PC-9 (cell line): ENCODE measurements around the gene RBBP8. TPM values are rescaled to one million over a fixed set of nuclear protein-coding genes. Genes with fewer than 3 reads are reported as not detected.

Source experiments
- BruUV-seq: library from RNA; stranded (reverse); fragments of 400-500 nt; replicated peaks from 2 replicates; lab custom pipeline; 2021; lab: Mats Ljungman, UMichigan
- CTCF ChIA-PET: fragments of 300-600 bp; sonication (Branson Sonifier 250); formaldehyde crosslinking; loops from one replicate; lab custom pipeline; 2022; ENCODE audit warnings: antibody characterized with exemption; lab: Charles Lee
- POLR2A ChIA-PET: fragments of 300-600 bp; sonication (Branson Sonifier 250); formaldehyde crosslinking; loops from one replicate; lab custom pipeline; 2022; ENCODE audit warnings: antibody characterized with exemption; ENCODE audit not compliant: unreplicated experiment; lab: Charles Lee
- DNase-seq, 2 experiments: peaks; one replicate each; pipeline versions ENCODE4 v3.0.0 to v3.0.0-alpha.2; 2015 to 2022; ENCODE audit warnings: mixed read lengths in 1 of 2
- H2AFZ ChIP-seq: fragments of 200-600 bp; sonication (generic); 2 replicates; pipeline ENCODE4 v1.8.1; 2017; ENCODE audit warnings: antibody characterized with exemption
- H3F3A ChIP-seq: fragments of 200-600 bp; sonication (generic); 2 replicates; pipeline ENCODE4 v1.8.1; 2017; ENCODE audit warnings: antibody characterized with exemption, mild to moderate bottlenecking, low read depth; ENCODE audit not compliant: insufficient read depth
- H3K27ac ChIP-seq: fragments of 200-600 bp; sonication (generic); 2 replicates; pipeline ENCODE4 v1.6.1; 2016; ENCODE audit warnings: mixed run types
- H3K27me3 ChIP-seq: fragments of 200-600 bp; sonication (generic); 2 replicates; pipeline ENCODE4 v1.6.1; 2016; ENCODE audit warnings: low read depth, mixed run types; ENCODE audit not compliant: insufficient read depth
- H3K36me3 ChIP-seq: fragments of 200-600 bp; sonication (generic); 2 replicates; pipeline ENCODE4 v1.6.1; 2016; ENCODE audit warnings: low read depth, mixed run types
- H3K4me1 ChIP-seq: fragments of 200-600 bp; sonication (generic); replicated peaks from 2 replicates; pipeline ENCODE4 v1.6.1; 2016; ENCODE audit warnings: mixed run types; ENCODE audit not compliant: insufficient read depth
- H3K4me2 ChIP-seq: fragments of 200-600 bp; sonication (generic); 2 replicates; pipeline ENCODE4 v1.6.1; 2017; ENCODE audit warnings: mixed run types
- H3K4me3 ChIP-seq: fragments of 200-600 bp; sonication (generic); 2 replicates; pipeline ENCODE4 v1.6.1; 2016; ENCODE audit warnings: mixed run types
- H3K79me2 ChIP-seq: fragments of 200-600 bp; sonication (generic); 2 replicates; pipeline ENCODE4 v1.6.1; 2017; ENCODE audit warnings: low read depth, mixed run types
- H3K9me2 ChIP-seq: fragments of 200-600 bp; sonication (generic); 2 replicates; pipeline ENCODE4 v1.8.1; 2017; ENCODE audit warnings: mild to moderate bottlenecking; ENCODE audit not compliant: insufficient read depth
- H3K9me3 ChIP-seq: fragments of 200-600 bp; sonication (generic); 2 replicates; pipeline ENCODE4 v1.8.1; 2016; ENCODE audit warnings: low read depth; ENCODE audit not compliant: insufficient read depth
- H4K20me1 ChIP-seq: fragments of 200-600 bp; sonication (generic); 2 replicates; pipeline ENCODE4 v1.8.1; 2017; ENCODE audit not compliant: insufficient read depth
- EZH2 ChIP-seq: fragments of 200-600 bp; sonication (generic); IDR thresholded peaks from 2 replicates; pipeline ENCODE4 v1.8.0; 2017; ENCODE audit warnings: antibody characterized with exemption, low read depth
- intact Hi-C: fragments of 100-400 bp; cut with micrococcal nuclease; formaldehyde crosslinking; loops from one replicate; pipeline ENCODE4 v1.10.0; 2022; ENCODE audit not compliant: unreplicated experiment
- total RNA-seq: library from RNA; stranded (reverse); gene quantifications from 2 replicates; pipeline ENCODE4 v1.2.3, GENCODE V29; 2021
- TF ChIP-seq, protein P1 (sequence below): fragments of 200-600 bp; sonication (generic); conservative IDR thresholded peaks from 2 replicates; pipeline ENCODE4 v1.6.1; 2017; ENCODE audit warnings: mixed run types, antibody characterized with exemption, mild to moderate bottlenecking, moderate library complexity

Gene RBBP8
- total RNA-seq, 1 experiment from 2014 or later, result 28.4 TPM

DNA sequence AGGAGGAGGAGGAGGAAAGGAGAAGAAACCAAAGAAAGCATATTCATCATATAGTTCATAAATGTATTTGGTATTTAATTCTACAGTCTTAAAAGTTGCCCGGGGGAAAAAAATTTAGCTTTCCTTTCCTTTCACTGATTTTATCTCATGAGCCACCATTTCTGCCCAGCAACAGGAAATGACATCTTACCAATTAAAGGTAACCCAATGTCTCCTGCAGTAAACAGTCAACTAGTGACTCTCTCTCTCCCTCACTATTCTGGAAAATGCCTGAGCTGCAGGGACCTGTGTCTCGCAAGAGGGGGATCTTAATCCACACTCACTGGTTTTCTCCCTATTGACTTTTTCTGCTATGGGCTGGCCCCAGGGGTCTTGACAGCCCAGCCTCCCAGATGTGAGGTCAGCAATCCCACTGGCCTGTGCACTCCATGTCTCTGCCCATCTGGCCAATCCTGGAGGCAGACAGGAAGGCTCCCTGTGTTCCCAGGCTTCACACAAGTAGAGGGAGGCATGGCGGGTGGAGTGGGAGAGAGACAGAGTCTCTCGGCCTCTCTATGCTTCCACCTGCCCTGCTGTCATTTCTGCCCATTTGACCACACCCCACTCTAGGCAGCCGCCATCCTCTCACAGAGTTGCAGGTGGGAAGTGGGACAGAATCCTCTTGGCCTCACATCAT, 116.7 kb downstream of the RBBP8 start:
- Histone ChIP-seq H3F3A (no peaks in the 10 kb centered on the region), H2AFZ (no peak overlapping the region), H3K27me3 (no peaks in the 10 kb centered on the region), H3K9me2 (no peaks in the 10 kb centered on the region), H3K4me3 (no peak overlapping the region), H4K20me1 (no peaks in the 10 kb centered on the region), H3K9me3 (no peaks in the 10 kb centered on the region), H3K4me1 (no peaks in the 10 kb centered on the region), H3K79me2 (no peaks in the 10 kb centered on the region), H3K4me2 (no peak overlapping the region), H3K36me3 (no peaks in the 10 kb centered on the region), H3K27ac (no peak overlapping the region)
- POLR2A ChIA-PET, result no interaction called here
- TF ChIP-seq, protein P1, sequence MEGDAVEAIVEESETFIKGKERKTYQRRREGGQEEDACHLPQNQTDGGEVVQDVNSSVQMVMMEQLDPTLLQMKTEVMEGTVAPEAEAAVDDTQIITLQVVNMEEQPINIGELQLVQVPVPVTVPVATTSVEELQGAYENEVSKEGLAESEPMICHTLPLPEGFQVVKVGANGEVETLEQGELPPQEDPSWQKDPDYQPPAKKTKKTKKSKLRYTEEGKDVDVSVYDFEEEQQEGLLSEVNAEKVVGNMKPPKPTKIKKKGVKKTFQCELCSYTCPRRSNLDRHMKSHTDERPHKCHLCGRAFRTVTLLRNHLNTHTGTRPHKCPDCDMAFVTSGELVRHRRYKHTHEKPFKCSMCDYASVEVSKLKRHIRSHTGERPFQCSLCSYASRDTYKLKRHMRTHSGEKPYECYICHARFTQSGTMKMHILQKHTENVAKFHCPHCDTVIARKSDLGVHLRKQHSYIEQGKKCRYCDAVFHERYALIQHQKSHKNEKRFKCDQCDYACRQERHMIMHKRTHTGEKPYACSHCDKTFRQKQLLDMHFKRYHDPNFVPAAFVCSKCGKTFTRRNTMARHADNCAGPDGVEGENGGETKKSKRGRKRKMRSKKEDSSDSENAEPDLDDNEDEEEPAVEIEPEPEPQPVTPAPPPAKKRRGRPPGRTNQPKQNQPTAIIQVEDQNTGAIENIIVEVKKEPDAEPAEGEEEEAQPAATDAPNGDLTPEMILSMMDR, result no peak
- no peak for TF ChIP-seq EZH2
- BruUV-seq, result no TSS peak
- no peak for DNase-seq
- CTCF ChIA-PET, result no interaction called here
- intact Hi-C loops, result no loop called here

GRCh38 chr18:23053776-23054457, 120.8 kb downstream of the RBBP8 start:
- H3K79me2 ChIP-seq, result no peaks in the 10 kb centered on the region
- H3K9me2 ChIP-seq, result no peaks in the 10 kb centered on the region
- H3K4me3 ChIP-seq, result no peak overlapping the region
- H3K4me1 ChIP-seq, result no peaks in the 10 kb centered on the region
- TF ChIP-seq EZH2, result no peak
- TF ChIP-seq, protein P1, result peak; percentile 44
- no TSS peak for BruUV-seq
- POLR2A ChIA-PET, result no interaction called here
- no peak overlapping the region for H2AFZ ChIP-seq
- CTCF ChIA-PET, result no interaction called here
- H3K27ac ChIP-seq, result no peak overlapping the region
- no peaks in the 10 kb centered on the region for H3K9me3 ChIP-seq
- DNase-seq, result peak; percentile 56 to 80
- no peaks in the 10 kb centered on the region for H3K27me3 ChIP-seq
- no peaks in the 10 kb centered on the region for H3K36me3 ChIP-seq
- no peaks in the 10 kb centered on the region for H3F3A ChIP-seq
- intact Hi-C loops, result no loop called here
- no peaks in the 10 kb centered on the region for H4K20me1 ChIP-seq
- H3K4me2 ChIP-seq, result 0 out of 2 replicates have a peak overlapping the region, but pooled peaks have one; percentile 14

DNA sequence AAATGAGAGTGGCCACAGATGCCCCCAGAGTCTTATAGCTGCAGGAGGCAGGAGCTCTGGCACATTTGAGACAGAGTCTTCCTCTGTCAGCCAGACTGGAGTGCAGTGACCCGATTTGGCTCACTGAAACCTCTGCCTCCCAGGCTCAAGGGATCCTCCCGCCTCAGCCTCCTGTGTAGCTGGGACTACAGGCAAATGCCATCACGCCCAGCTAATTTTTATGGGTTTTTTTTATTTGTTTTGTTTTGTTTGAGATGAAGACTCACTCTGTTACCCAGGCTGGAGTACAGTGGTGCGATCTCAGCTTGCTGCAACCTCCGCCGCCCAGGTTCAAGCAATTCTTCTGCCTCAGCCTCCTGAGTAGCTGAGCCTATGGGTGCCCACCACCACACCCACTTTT, 121.4 kb downstream of the RBBP8 start:
- intact Hi-C loops, result no loop called here
- ChIA-PET POLR2A (no interaction called here), CTCF (no interaction called here)
- no peak overlapping the region for H3K4me3 ChIP-seq
- H3F3A ChIP-seq, result no peaks in the 10 kb centered on the region
- peak in 1 of 2 experiments; percentile 43 for DNase-seq
- H3K79me2 ChIP-seq, result no peaks in the 10 kb centered on the region
- H2AFZ ChIP-seq, result no peak overlapping the region
- TF ChIP-seq, protein P1, result no peak
- TF ChIP-seq EZH2, result no peak
- no peaks in the 10 kb centered on the region for H3K27me3 ChIP-seq
- no peaks in the 10 kb centered on the region for H3K9me2 ChIP-seq
- H3K27ac ChIP-seq, result no peak overlapping the region
- H3K4me2 ChIP-seq, result no peak overlapping the region
- H4K20me1 ChIP-seq, result no peaks in the 10 kb centered on the region
- no peaks in the 10 kb centered on the region for H3K4me1 ChIP-seq
- no TSS peak for BruUV-seq
- no peaks in the 10 kb centered on the region for H3K36me3 ChIP-seq
- H3K9me3 ChIP-seq, result no peaks in the 10 kb centered on the region
